ENCODE measurements around the gene CA6. TPM values are rescaled to one million over a fixed set of nuclear protein-coding genes. Genes with fewer than 3 reads are reported as not detected.

The CA6 gene
- total and polyA plus RNA-seq, 2 of the 8 experiments (the other 6 are each of a cell fraction or from before 2014, with no cell fraction given), result not detected

DNA sequence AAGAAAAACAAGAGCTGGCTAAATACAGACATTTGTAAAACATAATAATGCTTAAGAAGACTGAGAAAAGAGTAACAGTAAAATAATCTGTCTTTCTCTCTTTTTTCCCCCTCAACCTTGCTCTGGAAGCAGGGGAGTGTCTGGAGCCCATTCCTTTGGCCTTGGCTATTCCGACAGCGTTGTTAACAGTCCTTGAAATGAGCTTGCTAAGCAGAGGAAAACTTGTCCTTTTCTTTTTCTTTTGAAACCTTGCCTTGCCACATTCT is 6.7 kb upstream of the CA6 start:
- H3K56ac ChIP-seq (replicated peaks; ENCODE audit: insufficient read length, low read depth, low read length), result no peak overlapping the region
- H3K27me3 ChIP-seq (replicated peaks in 1 of 4; ENCODE audit: control insufficient read depth in 3 of 4, extremely low read depth in 1 of 4, insufficient read depth in 3 of 4, low read length in 3 of 4), result no peaks in the 10 kb centered on the region
- no peak overlapping the region for H3K4me3 ChIP-seq (ENCODE audit: extremely low read depth in 1 of 4, insufficient read depth in 2 of 4, low read depth in 3 of 4, low read length in 4 of 4)
- H2BK5ac ChIP-seq (ENCODE audit: low read depth, low read length), result no peak overlapping the region
- FAIRE-seq (no peak), DNase-seq (ENCODE audit: low read depth in 1 of 2, low spot score in 2 of 2) (no peak)
- WGBS, 2 experiments (ENCODE audit: extremely low coverage in 1 of 2, insufficient coverage in 1 of 2, insufficient read length in 1 of 2, insufficient replicate concordance in 2 of 2, low coverage in 1 of 2, low lambda C conversion rate in 2 of 2, missing lambda C conversion rate in 1 of 2), result 91% methylated on average over 2 of the region's 2 CpGs; no CpG with 5 or more reads in 1 of the 2 experiments
- no peak overlapping the region for H3K14ac ChIP-seq (ENCODE audit: insufficient read length)
- H2BK12ac ChIP-seq (ENCODE audit: low read depth, low read length), result no peak overlapping the region
- H3K79me1 ChIP-seq (ENCODE audit: low read depth, low read length), result no peaks in the 10 kb centered on the region
- H3K23ac ChIP-seq (ENCODE audit: insufficient read length), result no peak overlapping the region
- no peak overlapping the region for H2BK20ac ChIP-seq (ENCODE audit: low read length)
- H2AFZ ChIP-seq (ENCODE audit: low read length), result no peak overlapping the region
- H4K20me1 ChIP-seq (replicated peaks in 1 of 2; ENCODE audit: control insufficient read depth in 1 of 2, insufficient read depth in 2 of 2, low read length in 2 of 2), result no peaks in the 10 kb centered on the region
- 0 out of 4 replicates have a peak, but pooled peaks cover 0 to 5% of the 10 kb centered on the region in 2 experiments for H3K9me3 ChIP-seq (ENCODE audit: insufficient read depth in 2 of 2, low read depth in 1 of 2, low read length in 1 of 2)
- POLR2A ChIA-PET (ENCODE audit: partially characterized antibody), result interaction anchor here (0.9 to 1.3 kb wide), 2 partner anchors 24 to 69 kb away, joined by 3 read pairs; no protein-coding TSS in a partner anchor
- no peak overlapping the region for H3K18ac ChIP-seq (ENCODE audit: extremely low read depth, low read length)
- H3K4me2 ChIP-seq (ENCODE audit: insufficient read depth in 1 of 2, low read depth in 2 of 2, low read length in 2 of 2), result no peak overlapping the region
- H2AK5ac ChIP-seq (ENCODE audit: low read depth, low read length), result no peak overlapping the region
- H3K79me2 ChIP-seq (ENCODE audit: control insufficient read depth in 1 of 2, insufficient read depth in 2 of 2, low read length in 2 of 2), result no peaks in the 10 kb centered on the region
- no peak overlapping the region for H2BK120ac ChIP-seq (replicated peaks; ENCODE audit: low read depth, low read length)
- no peak overlapping the region for H3K9ac ChIP-seq (replicated peaks in 1 of 4; ENCODE audit: extremely low read depth in 1 of 4, low read depth in 3 of 4, low read length in 3 of 4)
- no peak overlapping the region for H3K4ac ChIP-seq (replicated peaks; ENCODE audit: insufficient read length, low read depth, low read length)
- no peak overlapping the region for H4K91ac ChIP-seq (replicated peaks; ENCODE audit: insufficient read length, low read length)
- no peak overlapping the region for H4K5ac ChIP-seq (ENCODE audit: insufficient read length, low read depth, low read length)
- no peak overlapping the region for H4K8ac ChIP-seq (ENCODE audit: extremely low read depth, insufficient read depth, low read length)
- H3K36me3 ChIP-seq (ENCODE audit: control insufficient read depth in 2 of 4, insufficient read depth in 4 of 4, low read length in 3 of 4), result no peaks in the 10 kb centered on the region
- peaks cover 3 to 14% (median 7%) of the 10 kb centered on the region in 4 experiments for H3K4me1 ChIP-seq (replicated peaks in 1 of 4; ENCODE audit: control insufficient read depth in 3 of 4, insufficient read depth in 4 of 4, low read length in 3 of 4)
- CTCF ChIA-PET (ENCODE audit: partially characterized antibody), result interaction anchor here (1.3 to 4.6 kb wide), 4 partner anchors 21 to 66 kb away, joined by 5 to 18 read pairs (median 12); no protein-coding TSS in a partner anchor
- H2BK15ac ChIP-seq (ENCODE audit: low read length), result no peak overlapping the region
- H3K23me2 ChIP-seq (ENCODE audit: low read depth, low read length), result no peaks in the 10 kb centered on the region
- H3K27ac ChIP-seq (ENCODE audit: low read depth, low read length), result no peak overlapping the region
- TF ChIP-seq BACH1 (IDR thresholded peaks at IDR 0.05; ENCODE audit: low read length), result no peak
- TF ChIP-seq, protein P1, sequence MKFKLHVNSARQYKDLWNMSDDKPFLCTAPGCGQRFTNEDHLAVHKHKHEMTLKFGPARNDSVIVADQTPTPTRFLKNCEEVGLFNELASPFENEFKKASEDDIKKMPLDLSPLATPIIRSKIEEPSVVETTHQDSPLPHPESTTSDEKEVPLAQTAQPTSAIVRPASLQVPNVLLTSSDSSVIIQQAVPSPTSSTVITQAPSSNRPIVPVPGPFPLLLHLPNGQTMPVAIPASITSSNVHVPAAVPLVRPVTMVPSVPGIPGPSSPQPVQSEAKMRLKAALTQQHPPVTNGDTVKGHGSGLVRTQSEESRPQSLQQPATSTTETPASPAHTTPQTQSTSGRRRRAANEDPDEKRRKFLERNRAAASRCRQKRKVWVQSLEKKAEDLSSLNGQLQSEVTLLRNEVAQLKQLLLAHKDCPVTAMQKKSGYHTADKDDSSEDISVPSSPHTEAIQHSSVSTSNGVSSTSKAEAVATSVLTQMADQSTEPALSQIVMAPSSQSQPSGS (IDR thresholded peaks at IDR 0.05; ENCODE audit: low read length), result no peak
- no peak for TF ChIP-seq GABPA (IDR thresholded peaks at IDR 0.05; ENCODE audit: borderline replicate concordance, insufficient read depth, low read length)
- TF ChIP-seq, protein P2, sequence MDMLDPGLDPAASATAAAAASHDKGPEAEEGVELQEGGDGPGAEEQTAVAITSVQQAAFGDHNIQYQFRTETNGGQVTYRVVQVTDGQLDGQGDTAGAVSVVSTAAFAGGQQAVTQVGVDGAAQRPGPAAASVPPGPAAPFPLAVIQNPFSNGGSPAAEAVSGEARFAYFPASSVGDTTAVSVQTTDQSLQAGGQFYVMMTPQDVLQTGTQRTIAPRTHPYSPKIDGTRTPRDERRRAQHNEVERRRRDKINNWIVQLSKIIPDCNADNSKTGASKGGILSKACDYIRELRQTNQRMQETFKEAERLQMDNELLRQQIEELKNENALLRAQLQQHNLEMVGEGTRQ (IDR thresholded peaks at IDR 0.05; ENCODE audit: low read length), result no peak
- no peak for TF ChIP-seq BCL11A (IDR thresholded peaks at IDR 0.05; ENCODE audit: low read depth in 2 of 2, low read length in 2 of 2)
- TF ChIP-seq, protein P3, sequence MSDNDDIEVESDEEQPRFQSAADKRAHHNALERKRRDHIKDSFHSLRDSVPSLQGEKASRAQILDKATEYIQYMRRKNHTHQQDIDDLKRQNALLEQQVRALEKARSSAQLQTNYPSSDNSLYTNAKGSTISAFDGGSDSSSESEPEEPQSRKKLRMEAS (IDR thresholded peaks at IDR 0.05), result no peak
- no peak for TF ChIP-seq SP2 (IDR thresholded peaks at IDR 0.05; ENCODE audit: low read length)
- TF ChIP-seq POLR2AphosphoS5 (IDR thresholded peaks at IDR 0.05; ENCODE audit: low read depth, low read length), result no peak
- no peak for TF ChIP-seq RNF2 (IDR thresholded peaks at IDR 0.05; ENCODE audit: borderline replicate concordance, low read depth, low read length, missing control alignments, poor library complexity, severe bottlenecking)
- no peak for TF ChIP-seq TAF1 (IDR thresholded peaks at IDR 0.05; ENCODE audit: low read depth, low read length)
- TF ChIP-seq POLR2A (IDR thresholded peaks at IDR 0.05; ENCODE audit: control extremely low read depth in 1 of 2, low read depth in 2 of 2, low read length in 2 of 2), result no peak
- no peak for TF ChIP-seq RXRA (IDR thresholded peaks at IDR 0.05; ENCODE audit: insufficient read depth, low read depth, low read length)
